GM23338 (cell line): ENCODE results near the gene PITPNC1. TPM values are rescaled to one million over a fixed set of nuclear protein-coding genes. Genes with fewer than 3 reads are reported as not detected.

Experiments used
- ATAC-seq: fragments of 200-7000 bp; cut with Tn5 transposase; 3 replicates; pipeline ENCODE4 v1.9.1; 2020
- DNase-seq: peaks from one replicate; pipeline ENCODE4 v3.0.0-alpha.2; 2015; ENCODE audit warnings: low spot score
- H2AFZ ChIP-seq: fragments of 200-600 bp; sonication (generic); 2 replicates; pipeline ENCODE4 v1.8.0; 2016; ENCODE audit warnings: antibody characterized with exemption, mild to moderate bottlenecking, moderate library complexity
- H3F3A ChIP-seq: fragments of 200-600 bp; sonication (generic); replicated peaks from 2 replicates; pipeline ENCODE4 v1.8.0; 2017; ENCODE audit warnings: antibody characterized with exemption, mixed run types, low read depth
- H3K27ac ChIP-seq: fragments of 200-600 bp; sonication (generic); 2 replicates; pipeline ENCODE4 v1.6.1; 2016; ENCODE audit warnings: low read depth
- H3K27me3 ChIP-seq: fragments of 200-600 bp; sonication (generic); 2 replicates; pipeline ENCODE4 v1.8.0; 2016; ENCODE audit warnings: mild to moderate bottlenecking, mixed run types, moderate library complexity; ENCODE audit not compliant: insufficient read depth
- H3K36me3 ChIP-seq: fragments of 200-600 bp; sonication (generic); 2 replicates; pipeline ENCODE4 v1.8.0; 2016; ENCODE audit warnings: mild to moderate bottlenecking; ENCODE audit not compliant: insufficient read depth
- H3K4me1 ChIP-seq: fragments of 200-600 bp; sonication (generic); 2 replicates; pipeline ENCODE4 v1.8.0; 2016; ENCODE audit warnings: mild to moderate bottlenecking, moderate library complexity; ENCODE audit not compliant: insufficient read depth
- H3K4me2 ChIP-seq: fragments of 200-600 bp; sonication (generic); 2 replicates; pipeline ENCODE4 v1.7.1; 2017; ENCODE audit warnings: mixed run types
- H3K4me3 ChIP-seq: fragments of 200-600 bp; sonication (generic); 2 replicates; pipeline ENCODE4 v1.6.1; 2016; ENCODE audit warnings: mixed run types
- H3K79me2 ChIP-seq: fragments of 200-600 bp; sonication (generic); replicated peaks from 2 replicates; pipeline ENCODE4 v1.8.0; 2017; ENCODE audit warnings: mild to moderate bottlenecking; ENCODE audit not compliant: insufficient read depth
- H3K9me2 ChIP-seq: fragments of 200-600 bp; sonication (generic); 2 replicates; pipeline ENCODE4 v1.8.0; 2017; ENCODE audit not compliant: insufficient read depth
- H4K20me1 ChIP-seq: fragments of 200-600 bp; sonication (generic); replicated peaks from 2 replicates; pipeline ENCODE4 v1.8.0; 2017; ENCODE audit warnings: mild to moderate bottlenecking; ENCODE audit not compliant: insufficient read depth
- H3K27ac Mint-ChIP-seq: 2 replicates; pipeline ENCODE4 v1.8.0; 2020; ENCODE audit warnings: inconsistent platforms, mild to moderate bottlenecking, moderate library complexity, mixed read lengths
- H3K27me3 Mint-ChIP-seq: 3 replicates; pipeline ENCODE4 v1.8.0; 2022; ENCODE audit warnings: low read depth, mild to moderate bottlenecking, moderate library complexity, mixed read lengths, inconsistent platforms; ENCODE audit not compliant: insufficient read depth, poor library complexity
- H3K36me3 Mint-ChIP-seq: 3 replicates; pipeline ENCODE4 v1.8.0; 2021; ENCODE audit warnings: low read depth, mild to moderate bottlenecking, inconsistent platforms, moderate library complexity, mixed read lengths
- H3K4me1 Mint-ChIP-seq: 3 replicates; pipeline ENCODE4 v1.8.0; 2020; ENCODE audit warnings: mild to moderate bottlenecking, inconsistent platforms, mixed read lengths
- H3K4me3 Mint-ChIP-seq: 3 replicates; pipeline ENCODE4 v1.8.0; 2021; ENCODE audit warnings: moderate library complexity, mild to moderate bottlenecking, inconsistent platforms, mixed read lengths
- H3K9me3 Mint-ChIP-seq: 3 replicates; pipeline ENCODE4 v1.8.0; 2020; ENCODE audit warnings: moderate library complexity, mild to moderate bottlenecking, inconsistent platforms, mixed read lengths
- CTCF ChIP-seq, 2 experiments: fragments of 200-600 bp in 1 of 2; sonication (generic) in 1 of 2; conservative IDR thresholded peaks; 2 replicates each; pipeline versions ENCODE4 v1.5.1 to v1.6.1; 2016 to 2017; ENCODE audit warnings: antibody characterized with exemption in 2 of 2, low read depth in 2 of 2, mild to moderate bottlenecking in 2 of 2, moderate library complexity in 1 of 2
- ETS1 ChIP-seq: IDR thresholded peaks from 2 replicates; pipeline ENCODE4 v1.6.1; 2016; ENCODE audit warnings: antibody characterized with exemption
- JUNB ChIP-seq: IDR thresholded peaks from one replicate; pipeline ENCODE4 v1.6.1; 2016; ENCODE audit warnings: antibody characterized with exemption; ENCODE audit not compliant: unreplicated experiment
- STAT1 ChIP-seq: IDR thresholded peaks from one replicate; pipeline ENCODE4 v1.6.1; 2016; ENCODE audit warnings: antibody characterized with exemption; ENCODE audit not compliant: unreplicated experiment
- ZNF114 ChIP-seq: fragments of 250-450 bp; sonication (Bioruptor Pico); IDR thresholded peaks from 2 replicates; pipeline ENCODE4 v1.5.0; 2020; ENCODE audit warnings: mild to moderate bottlenecking, moderate library complexity
- ZNF462 ChIP-seq: fragments of 250-450 bp; sonication (Bioruptor Pico); IDR thresholded peaks from 2 replicates; pipeline ENCODE4 v1.5.0; 2020; ENCODE audit warnings: mild to moderate bottlenecking, moderate library complexity
- polyA plus RNA-seq: library from polyadenylated mRNA; unstranded; fragments of >200 nt; fragmentation: Nextera tagmentation; extraction: Ambion mirVana; gene quantifications from 2 replicates; pipeline ENCODE4 v1.2.1, GENCODE V29; 2016
- total RNA-seq: library from RNA; depleted of rRNA; stranded (reverse); fragments of >200 nt; shearing (Covaris generic); gene quantifications from 2 replicates; pipeline ENCODE4 v1.2.3, GENCODE V29; 2014

The PITPNC1 gene
- total and polyA plus RNA-seq, 2 experiments from 2014 or later: 23.0 to 32.6 TPM

GRCh38 chr17:67639555-67639954 lies 262.5 kb downstream of the PITPNC1 start (continued):
- no peak for TF ChIP-seq ZNF462 (CRISPR knock-in tag)

- Histone ChIP-seq H2AFZ (no peak overlapping the region), H3K27ac (peak overlapping the region; percentile 42; the same call in 1 of the 2 replicates), H3K36me3 (no peaks in the 10 kb centered on the region), H3K9me2 (no peaks in the 10 kb centered on the region), H4K20me1 (peaks cover 4% of the 10 kb centered on the region; the same call in 1 of the 2 replicates), H3K4me3 (no peak overlapping the region), H3K27me3 (no peaks in the 10 kb centered on the region), H3F3A (no peaks in the 10 kb centered on the region), H3K4me2 (no peak overlapping the region), H3K79me2 (no peaks in the 10 kb centered on the region), H3K4me1 (peaks cover 13% of the 10 kb centered on the region)
- Mint-ChIP-seq H3K27ac (no peak overlapping the region), H3K4me3 (no peak overlapping the region), H3K27me3 (peaks cover 5% of the 10 kb centered on the region), H3K9me3 (no peaks in the 10 kb centered on the region), H3K36me3 (peaks cover 2% of the 10 kb centered on the region; the same call in 1 of the 3 replicates), H3K4me1 (peaks cover 20% of the 10 kb centered on the region)
- TF ChIP-seq JUNB (no peak), ZNF114 (CRISPR knock-in tag) (no peak), STAT1 (no peak), CTCF (conservative IDR thresholded peaks at IDR 0.05; ENCODE audit: low read depth in 2 of 2) (no peak), ETS1 (no peak)
- DNase-seq (no peak), ATAC-seq (no peak)
Measured at GRCh38 chr17:67639979-67640378, 262.9 kb downstream of the PITPNC1 start.
